IPS-18c (cell line): ENCODE data around the gene SND1.

Experiments used
- H3K4me3 ChIP-seq: 2 replicates; pipeline ENCODE4 v1.7.0; 2013; ENCODE audit warnings: low read depth, mild to moderate bottlenecking, low read length, moderate library complexity; ENCODE audit not compliant: insufficient read depth
- H3K9me3 ChIP-seq: one replicate; pipeline ENCODE4 v1.6.1; 2013; ENCODE audit warnings: mild to moderate bottlenecking, low read length, moderate library complexity; ENCODE audit not compliant: control insufficient read depth, insufficient read depth

The SND1 gene

DNA sequence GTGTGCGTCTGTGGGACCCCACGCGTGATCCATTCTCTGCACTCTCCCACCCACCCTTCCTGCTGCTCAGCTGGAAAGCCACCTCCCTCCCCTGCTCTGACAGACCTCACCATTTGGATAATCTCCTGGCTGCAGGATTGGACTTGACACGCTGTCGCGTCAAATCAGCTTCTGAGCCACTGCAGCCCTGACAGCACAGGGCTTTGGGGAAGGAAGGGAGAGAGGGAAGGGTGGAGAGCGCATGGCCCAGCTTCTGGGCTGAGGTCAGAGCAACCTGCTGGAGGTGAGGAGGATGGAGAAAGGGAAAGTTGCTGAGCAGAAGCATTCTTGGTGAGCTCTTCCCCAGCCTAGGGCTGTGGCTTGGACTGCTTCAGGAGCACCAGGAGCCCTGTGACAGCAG lies 428.2 kb downstream of the SND1 start:
- H3K9me3 ChIP-seq, result no peaks in the 10 kb centered on the region

DNA sequence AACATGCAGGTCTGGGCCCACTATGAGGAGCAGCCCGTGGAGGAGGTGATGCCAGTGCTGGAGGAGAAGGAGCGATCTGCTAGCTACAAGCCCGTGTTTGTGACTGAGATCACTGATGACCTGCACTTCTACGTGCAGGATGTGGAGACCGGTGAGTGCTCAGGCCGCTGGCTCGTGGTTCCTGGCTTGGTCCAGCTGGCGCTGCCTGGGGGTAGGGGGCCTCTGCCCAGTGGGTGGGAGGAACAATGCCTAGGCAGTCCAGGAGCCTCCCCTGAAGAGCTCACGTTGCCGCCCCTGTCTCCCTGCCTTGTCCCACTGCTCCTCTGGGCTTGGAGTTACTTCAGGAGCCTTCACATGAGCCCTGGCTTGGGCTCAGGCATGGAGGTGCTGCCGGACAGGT lies 429.4 kb downstream of the SND1 start:
- H3K4me3 ChIP-seq, result no peak overlapping the region
- H3K9me3 ChIP-seq, result no peaks in the 10 kb centered on the region

More for the DNA sequence above, 428.2 kb downstream of the SND1 start:
- no peak overlapping the region for H3K4me3 ChIP-seq

DNA sequence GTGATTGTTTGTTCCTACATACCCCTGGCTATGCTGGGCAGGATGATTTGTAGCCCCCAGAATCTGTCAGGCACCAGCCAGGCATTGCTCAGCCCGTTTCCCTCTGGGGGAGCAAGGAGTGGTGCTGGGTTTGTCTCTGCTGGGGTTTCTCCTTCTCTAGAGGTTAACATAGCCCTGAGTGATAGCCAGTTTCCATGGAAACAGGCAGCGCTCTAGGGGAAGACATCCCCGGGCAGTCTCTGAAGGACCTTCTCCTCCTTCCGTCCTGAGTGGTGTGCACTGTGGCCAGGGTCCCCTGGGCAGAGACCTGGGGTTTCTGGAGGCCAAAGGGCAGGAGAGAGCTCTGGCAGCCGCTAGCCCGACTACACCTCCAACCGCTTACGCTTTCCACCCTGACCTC lies 429.8 kb downstream of the SND1 start:
- H3K4me3 ChIP-seq, result no peak overlapping the region

DNA sequence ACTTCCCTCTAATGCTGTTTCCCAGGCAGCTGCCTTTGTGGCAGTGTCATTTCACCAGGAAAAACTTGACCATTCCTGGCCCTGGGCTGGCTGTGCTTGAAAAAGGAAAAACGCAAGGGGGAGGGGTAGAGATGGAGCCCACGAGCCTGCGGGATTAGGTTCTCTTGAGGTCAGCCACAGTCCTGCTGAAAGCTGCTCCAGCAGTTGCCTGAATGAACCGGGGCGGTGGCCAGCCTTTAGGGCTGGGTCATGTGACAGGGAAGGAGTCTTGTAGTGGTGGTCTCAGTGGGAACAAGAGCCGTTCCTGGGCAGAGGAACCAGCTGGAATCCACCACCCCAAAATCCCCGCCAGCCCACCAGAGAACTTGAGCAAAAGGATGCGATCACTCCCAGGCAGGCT lies 430.4 kb downstream of the SND1 start:
- no peak overlapping the region for H3K4me3 ChIP-seq
- H3K9me3 ChIP-seq, result no peaks in the 10 kb centered on the region

More for the DNA sequence above, 429.8 kb downstream of the SND1 start:
- H3K9me3 ChIP-seq, result no peaks in the 10 kb centered on the region

DNA sequence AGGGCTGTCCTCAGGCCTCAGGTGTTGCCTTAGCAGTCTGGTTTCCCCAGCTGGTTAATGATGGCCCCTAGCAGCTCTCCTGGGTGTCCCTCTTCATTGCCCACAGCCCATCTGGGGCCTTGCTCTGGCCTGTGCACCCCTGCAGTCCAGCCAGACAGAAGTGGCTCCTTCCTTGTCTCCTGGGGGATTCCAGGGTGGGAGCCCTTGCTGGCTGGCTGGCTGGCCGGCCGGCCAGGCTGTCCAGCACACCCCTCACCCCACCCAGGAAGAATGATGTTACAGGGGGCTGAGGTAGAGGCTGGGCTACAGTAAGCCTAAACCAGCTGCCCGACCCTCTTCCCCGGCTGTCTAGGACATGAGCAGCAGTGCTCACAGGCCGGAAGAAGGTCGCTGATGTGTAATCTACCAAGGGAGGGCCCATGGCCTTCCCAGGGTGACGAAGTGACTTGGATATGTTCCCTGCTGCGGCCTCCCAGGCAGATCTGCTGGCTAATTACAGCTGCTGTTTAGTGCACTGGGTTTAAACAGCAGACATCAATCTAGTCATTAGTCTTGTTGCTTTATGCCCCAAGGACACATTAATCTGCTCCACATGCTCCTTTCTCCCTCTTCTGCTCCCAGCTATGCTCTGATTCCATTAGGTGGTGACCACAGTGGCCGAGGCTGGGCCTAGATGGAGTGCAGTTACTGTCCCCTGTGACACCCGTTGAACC lies 433.1 kb downstream of the SND1 start:
- no peaks in the 10 kb centered on the region for H3K9me3 ChIP-seq
- no peak overlapping the region for H3K4me3 ChIP-seq

DNA sequence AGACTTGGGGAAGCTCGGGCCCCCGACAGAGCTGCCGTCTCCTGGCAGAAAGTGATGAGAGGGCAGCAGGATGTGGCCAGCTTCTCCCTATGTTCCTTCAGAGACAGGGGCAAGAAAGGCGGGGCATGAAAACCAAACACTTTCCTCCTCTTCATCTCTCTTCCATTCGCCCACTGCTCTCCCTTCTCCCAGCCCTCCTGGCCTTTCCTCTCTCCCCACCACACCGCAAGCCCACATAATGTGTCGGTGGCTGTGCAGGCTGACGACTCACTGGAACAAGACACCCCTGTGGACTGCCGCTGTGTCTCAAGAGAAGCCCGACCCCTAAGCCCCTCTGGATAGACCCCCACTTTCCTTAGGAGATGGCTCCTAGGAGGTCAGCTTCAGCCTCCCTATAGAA lies 438.5 kb downstream of the SND1 start:
- no peak overlapping the region for H3K4me3 ChIP-seq

DNA sequence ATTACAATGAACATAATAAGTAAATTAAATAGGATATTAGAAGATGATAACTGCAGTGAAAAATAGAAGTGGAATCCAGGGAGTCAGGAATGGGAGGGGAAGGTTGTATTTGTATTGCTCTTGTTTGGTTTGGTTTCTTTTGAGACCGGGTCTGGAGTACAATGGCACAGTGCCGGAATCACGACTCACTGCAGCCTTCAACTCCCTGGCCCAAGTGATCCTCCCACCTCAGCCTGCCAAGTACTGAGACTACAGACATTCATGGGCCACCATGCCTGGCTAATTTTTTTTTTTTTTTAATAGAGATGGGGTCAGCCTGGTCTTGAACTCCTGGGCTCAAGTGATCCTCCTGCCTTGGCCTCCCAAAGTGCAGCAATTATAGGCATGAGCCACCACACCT lies 439.1 kb downstream of the SND1 start:
- no peaks in the 10 kb centered on the region for H3K9me3 ChIP-seq
- no peak overlapping the region for H3K4me3 ChIP-seq

More for the DNA sequence above, 438.5 kb downstream of the SND1 start:
- H3K9me3 ChIP-seq, result no peaks in the 10 kb centered on the region

DNA sequence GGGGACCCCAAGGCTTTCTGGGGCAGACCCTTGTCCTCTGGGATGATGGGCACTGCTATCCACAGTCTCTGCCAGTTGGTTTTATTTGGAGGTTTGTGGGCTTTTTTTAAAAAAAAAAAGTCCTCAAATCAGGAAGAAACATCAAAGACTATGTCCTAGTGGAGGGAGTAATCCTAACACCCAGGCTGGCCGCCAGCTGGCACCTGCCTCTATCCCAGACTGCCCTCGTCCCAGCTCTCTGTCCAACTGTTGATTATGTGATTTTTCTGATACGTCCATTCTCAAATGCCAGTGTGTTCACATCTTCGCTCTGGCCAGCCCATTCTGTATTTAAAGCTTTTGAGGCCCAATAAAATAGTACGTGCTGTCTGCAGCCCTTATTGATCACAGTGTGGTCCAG lies 440.2 kb downstream of the SND1 start:
- Histone ChIP-seq H3K4me3 (no peak overlapping the region), H3K9me3 (no peaks in the 10 kb centered on the region)

DNA sequence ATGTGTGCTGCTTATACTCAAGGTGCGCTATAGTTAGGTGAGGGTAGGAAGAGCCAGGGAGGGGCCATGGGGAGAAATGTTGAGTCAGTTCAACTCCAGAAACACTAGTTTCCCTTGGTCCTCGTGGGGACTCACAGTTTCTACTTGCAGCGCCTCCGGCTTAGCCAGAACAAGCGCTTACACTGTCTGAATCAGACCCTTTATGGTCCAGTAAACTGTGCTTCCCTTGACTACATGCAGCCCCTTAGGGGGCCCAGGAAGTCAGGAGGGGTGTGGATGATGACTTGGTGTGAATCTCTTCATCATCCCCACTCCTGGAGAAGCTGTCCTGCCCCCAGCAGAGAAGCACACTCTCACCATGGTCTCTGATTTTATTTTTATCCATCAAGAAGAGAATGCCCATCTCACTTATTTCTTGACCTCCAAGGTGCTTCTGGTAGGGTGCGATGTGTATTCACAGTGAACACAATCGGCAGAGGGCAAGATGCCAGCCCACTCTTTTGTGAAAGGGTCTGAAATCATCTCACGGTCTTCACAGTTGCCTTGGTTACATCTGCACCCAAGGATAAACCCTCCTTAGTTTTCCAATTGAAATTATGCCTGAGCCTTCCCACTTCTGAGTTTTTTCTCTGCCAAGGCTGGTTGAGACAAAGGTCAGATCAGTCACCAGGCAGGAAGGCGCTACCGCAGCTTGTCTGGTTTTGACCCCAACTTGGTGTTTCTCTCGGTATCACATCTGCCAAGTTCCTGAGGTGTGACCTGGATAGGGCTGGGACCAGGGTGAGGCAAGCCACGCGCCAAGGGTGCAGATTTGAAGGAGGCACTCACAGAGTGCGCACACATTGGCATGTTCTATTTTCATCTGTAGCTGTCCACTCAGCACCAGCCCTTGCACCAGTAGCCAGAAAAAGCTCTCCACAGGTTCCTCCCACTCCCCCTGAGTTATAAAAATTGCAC lies 441.9 kb downstream of the SND1 start:
- H3K9me3 ChIP-seq, result no peaks in the 10 kb centered on the region
- no peak overlapping the region for H3K4me3 ChIP-seq

DNA sequence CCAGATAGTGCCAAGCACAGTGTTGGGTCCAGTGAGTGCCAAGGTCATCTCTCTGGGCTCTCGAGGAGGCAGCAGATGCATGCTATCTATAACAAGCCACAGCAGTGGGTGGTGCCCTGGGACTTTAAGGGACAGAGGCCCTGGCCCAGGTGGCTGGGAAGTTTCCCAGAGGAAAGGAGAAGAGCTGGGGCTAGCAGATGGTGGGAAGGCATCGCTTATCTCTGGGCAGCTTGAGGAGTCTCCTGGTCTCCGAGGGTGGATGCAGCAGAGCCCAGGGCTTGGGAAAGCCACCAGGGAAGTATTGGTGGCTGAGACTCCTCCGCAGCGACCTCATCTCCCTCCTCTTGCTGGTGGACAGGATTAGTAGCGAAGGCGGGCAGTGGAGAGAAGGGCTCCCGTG lies 442.7 kb downstream of the SND1 start:
- no peaks in the 10 kb centered on the region for H3K9me3 ChIP-seq
- H3K4me3 ChIP-seq, result no peak overlapping the region

DNA sequence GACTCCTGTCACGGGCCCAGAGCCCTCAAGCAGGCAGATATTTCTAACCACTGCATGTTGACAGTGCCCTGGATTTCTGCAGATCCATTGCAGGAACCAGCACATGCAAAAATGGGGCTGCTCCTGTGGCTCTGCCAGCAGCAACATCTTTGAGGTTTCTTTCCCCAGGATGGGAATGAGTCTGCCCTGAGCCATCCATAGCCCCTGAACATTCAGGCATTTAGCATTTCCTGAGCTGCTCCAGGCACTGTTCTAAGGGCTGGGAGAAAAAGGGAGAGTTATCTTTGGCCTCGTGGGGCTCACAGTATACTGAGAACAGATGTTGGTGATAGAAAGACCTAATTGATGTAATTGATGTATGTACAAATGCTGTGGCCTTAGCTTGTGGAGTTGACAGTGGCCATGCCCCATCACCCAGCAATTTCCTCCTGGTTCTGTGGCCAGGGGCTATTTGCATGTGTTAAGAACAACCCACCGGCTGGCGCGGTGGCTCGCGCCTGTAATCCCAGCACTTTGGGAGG lies 445.3 kb downstream of the SND1 start:
- Histone ChIP-seq H3K4me3 (no peak overlapping the region), H3K9me3 (no peaks in the 10 kb centered on the region)

DNA sequence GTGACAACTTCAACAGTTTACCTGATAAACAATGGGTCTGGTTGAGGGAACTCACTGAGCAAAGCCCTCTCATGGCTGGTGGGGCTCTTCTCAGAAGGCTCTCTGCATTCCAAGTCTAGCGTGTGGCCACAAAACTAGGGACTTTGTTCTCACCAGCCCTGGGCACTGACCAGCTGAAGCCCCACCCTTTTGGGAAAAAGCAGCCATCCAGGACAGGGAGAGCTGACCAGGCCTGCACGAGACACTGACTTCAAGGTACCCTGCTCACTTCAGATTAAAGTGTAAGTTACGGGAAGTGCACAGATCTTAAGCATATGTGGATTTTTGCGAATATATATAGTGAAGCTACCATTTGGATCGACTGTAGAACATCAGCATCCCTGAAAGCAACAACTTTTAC lies 446.6 kb downstream of the SND1 start:
- Histone ChIP-seq H3K9me3 (no peaks in the 10 kb centered on the region), H3K4me3 (no peak overlapping the region)

DNA sequence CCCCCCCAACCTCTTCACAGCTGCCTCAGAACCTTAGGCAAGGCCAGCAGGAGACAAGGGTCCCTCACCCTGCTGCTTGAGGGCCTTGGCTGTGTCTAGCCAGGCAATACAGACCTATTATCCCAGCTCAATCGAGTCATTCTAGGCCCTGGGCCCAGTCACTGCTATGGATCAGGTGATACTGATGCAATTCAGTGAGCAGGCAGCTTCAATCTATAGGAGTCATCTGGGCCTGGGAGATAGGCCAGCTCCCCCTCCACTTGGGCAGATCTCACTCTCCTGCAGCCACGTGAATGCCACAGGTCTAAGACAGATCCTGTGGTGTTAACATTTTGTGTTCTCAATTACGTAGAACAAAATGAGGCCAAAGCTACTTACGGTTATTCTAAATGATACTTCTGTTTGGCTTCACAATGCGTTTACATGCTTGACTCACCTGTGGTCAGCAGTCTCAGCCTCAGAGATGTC lies 447.2 kb downstream of the SND1 start:
- Histone ChIP-seq H3K9me3 (no peaks in the 10 kb centered on the region), H3K4me3 (no peak overlapping the region)

DNA sequence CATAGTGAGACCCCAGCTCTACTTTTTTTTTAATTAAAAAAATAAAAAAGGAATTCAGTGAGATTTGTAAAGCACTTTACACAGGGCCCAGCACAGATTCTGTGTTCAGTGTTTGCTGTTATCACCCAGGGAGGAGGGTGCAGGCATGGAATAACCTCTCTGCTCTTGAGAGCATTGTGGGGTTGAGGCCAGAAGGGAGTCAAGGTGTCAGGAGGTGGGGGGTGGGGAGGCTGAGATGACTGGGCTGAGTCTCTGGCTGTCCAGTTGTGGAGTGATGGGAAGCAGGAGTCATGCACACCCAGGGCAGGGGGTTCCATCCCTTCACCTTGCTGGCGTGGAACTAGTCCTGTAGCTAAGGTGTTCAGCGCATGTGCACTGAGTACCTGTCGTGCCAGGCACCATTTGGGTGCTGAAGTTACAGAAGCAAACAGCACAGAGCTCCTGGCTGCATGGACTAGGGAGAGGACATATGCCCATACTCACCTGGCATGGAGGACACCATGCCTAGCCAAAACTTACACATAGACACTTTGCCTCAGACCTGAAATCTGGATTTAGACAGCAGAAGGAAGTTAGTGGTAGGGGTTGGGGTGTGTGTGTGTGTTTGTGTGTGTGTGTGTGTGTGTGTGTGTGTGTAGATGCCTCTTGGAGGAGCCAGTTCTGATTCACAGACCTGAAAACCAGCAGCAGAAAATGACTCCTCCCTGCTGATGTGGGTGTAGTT lies 448.4 kb downstream of the SND1 start:
- Histone ChIP-seq H3K9me3 (no peaks in the 10 kb centered on the region), H3K4me3 (no peak overlapping the region)

DNA sequence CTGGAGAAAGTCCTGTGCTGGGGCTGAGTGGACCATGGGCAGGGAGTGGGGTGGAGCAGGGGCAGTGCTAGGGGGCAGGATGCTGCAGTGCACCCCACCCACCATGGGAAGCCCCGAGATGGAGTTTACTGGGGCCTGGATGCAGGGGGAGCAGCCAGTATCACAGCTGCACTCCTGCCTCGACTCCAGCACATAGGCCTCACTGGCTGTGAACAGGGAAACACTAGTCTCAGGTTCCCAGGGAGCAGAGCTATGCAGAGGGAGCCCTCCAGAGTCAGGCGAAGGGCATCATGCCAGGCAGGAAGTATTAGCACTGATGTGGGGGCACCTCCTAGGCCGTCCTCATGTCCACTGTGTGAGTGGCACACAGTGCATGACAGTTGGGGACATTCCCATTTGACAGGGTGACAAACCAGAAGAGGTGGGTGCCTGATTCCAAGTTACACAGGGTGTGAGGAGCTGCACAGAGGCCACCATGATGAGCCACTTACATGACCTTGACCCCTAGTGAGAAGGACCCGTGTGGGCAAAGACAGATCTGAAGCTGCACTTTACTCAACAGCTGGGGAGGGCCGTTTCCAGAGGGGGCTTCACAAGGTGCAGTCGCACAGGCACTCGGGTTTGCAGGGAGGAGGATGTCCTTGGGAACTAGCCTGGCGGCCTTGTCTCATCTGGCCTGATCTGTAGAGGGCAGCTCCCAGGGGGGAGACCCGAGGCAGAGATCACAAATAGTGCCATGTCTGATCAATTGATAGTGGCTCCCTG lies 449.1 kb downstream of the SND1 start:
- H3K4me3 ChIP-seq, result no peak overlapping the region
- H3K9me3 ChIP-seq, result no peaks in the 10 kb centered on the region

DNA sequence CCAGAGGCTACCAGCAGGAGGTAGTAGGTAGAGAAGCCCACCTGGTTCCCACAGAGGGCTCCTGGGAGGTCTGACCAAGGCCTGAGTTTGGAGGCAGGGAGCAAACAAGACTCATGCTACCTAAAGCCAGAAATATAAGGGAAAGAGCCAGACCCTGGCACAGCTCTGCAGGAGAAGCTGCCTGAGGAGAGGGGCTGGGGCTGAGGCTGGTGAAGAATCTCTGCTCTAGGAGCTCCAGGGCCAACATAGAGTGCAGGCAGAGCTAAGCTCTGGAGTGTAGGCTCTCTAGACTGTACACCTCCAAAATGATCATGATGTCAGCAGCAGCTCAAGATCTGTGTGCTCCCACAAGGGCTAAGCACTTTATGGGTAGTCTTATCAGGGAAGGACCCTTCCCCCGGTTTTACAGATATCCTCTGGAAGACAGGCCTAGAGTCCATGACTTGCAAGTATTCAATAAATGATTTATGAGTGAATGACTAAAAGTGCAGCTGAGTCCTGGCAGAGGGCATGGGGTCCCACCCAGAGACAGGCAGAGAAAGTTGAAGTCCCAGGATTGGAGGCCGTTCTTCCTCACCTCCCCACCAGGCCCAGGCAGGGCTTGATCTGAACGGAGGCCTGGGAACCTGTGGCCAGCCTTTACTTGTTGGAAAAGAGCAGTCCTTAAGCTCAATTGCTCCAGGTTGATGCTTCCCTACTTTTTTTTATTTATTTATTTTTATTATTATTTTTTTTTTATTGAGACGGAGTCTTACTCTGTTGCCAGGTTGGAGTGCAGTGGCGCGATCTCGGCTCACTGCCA lies 450.7 kb downstream of the SND1 start:
- Histone ChIP-seq H3K4me3 (no peak overlapping the region), H3K9me3 (no peaks in the 10 kb centered on the region)
